Naive thymus-derived CD4-positive, alpha-beta T cell (primary cell): ENCODE results near the gene VPREB1. TPM values are rescaled to one million over a fixed set of nuclear protein-coding genes. Genes with fewer than 3 reads are reported as not detected.
A peak's percentile ranks its signal among the peaks of the same experiment; 100 is the strongest.

Experiments used
- ATAC-seq: fragments of 150-1000 bp; cut with Tn5 transposase; 2 replicates; pipeline ENCODE4 v1.10.0; 2021; ENCODE audit warnings: mild to moderate bottlenecking, moderate library complexity
- CTCF ChIA-PET: fragments of 350-600 bp; sonication (Branson Sonifier 250); formaldehyde crosslinking; loops from one replicate; lab custom pipeline; 2021; ENCODE audit warnings: antibody characterized with exemption; lab: Charles Lee
- POLR2A ChIA-PET: fragments of 350-600 bp; sonication (Branson Sonifier 250); formaldehyde crosslinking; loops from one replicate; lab custom pipeline; 2021; ENCODE audit warnings: antibody characterized with exemption, inconsistent platforms; lab: Charles Lee
- DNase-seq, 9 donors: peaks; one replicate each; pipeline versions ENCODE4 v3.0.0 to v3.0.0-alpha.2; 2020 to 2022; ENCODE audit warnings: mixed read lengths in 1 of 9
- H3K27ac ChIP-seq: one replicate; pipeline ENCODE4 v1.7.0; 2013; ENCODE audit warnings: mild to moderate bottlenecking, low read depth, low read length, moderate library complexity
- H3K27me3 ChIP-seq, 2 donors: one replicate each; pipeline ENCODE4 v1.7.0; 2013; ENCODE audit warnings: low read length in 2 of 2, mild to moderate bottlenecking in 2 of 2, moderate library complexity in 2 of 2; ENCODE audit not compliant: control insufficient read depth in 2 of 2, insufficient read depth in 2 of 2
- H3K36me3 ChIP-seq, 3 experiments: 1 replicate in 2 of 3; 2 replicates in 1 of 3; pipeline ENCODE4 v1.7.0; 2013; ENCODE audit warnings: low read length in 3 of 3, mild to moderate bottlenecking in 3 of 3, moderate library complexity in 1 of 3; ENCODE audit not compliant: insufficient read depth in 3 of 3, control insufficient read depth in 2 of 3
- H3K4me1 ChIP-seq, 2 donors: one replicate each; pipeline ENCODE4 v1.7.0; 2013; ENCODE audit warnings: low read length in 2 of 2, mild to moderate bottlenecking in 2 of 2, moderate library complexity in 1 of 2; ENCODE audit not compliant: control insufficient read depth in 2 of 2, insufficient read depth in 2 of 2
- H3K4me3 ChIP-seq: 2 replicates; pipeline ENCODE4 v1.7.0; 2013; ENCODE audit warnings: mild to moderate bottlenecking, low read length
- H3K9me3 ChIP-seq, 3 experiments: 1 replicate in 2 of 3; 2 replicates in 1 of 3; pipeline ENCODE4 v1.7.0; 2013; ENCODE audit warnings: low read length in 3 of 3; ENCODE audit not compliant: control insufficient read depth in 2 of 3
- H3K27ac Mint-ChIP-seq, 9 donors: one replicate each; pipeline ENCODE4 v1.8.0; 2020 to 2022; ENCODE audit warnings: mixed read lengths in 9 of 9, mild to moderate bottlenecking in 8 of 9, moderate library complexity in 5 of 9, inconsistent platforms in 2 of 9
- H3K27me3 Mint-ChIP-seq, 5 donors: one replicate each; pipeline ENCODE4 v1.8.0; 2021 to 2022; ENCODE audit warnings: mixed read lengths in 5 of 5, mild to moderate bottlenecking in 1 of 5
- H3K36me3 Mint-ChIP-seq, 5 donors: one replicate each; pipeline ENCODE4 v1.8.0; 2020 to 2022; ENCODE audit warnings: mixed read lengths in 5 of 5, mild to moderate bottlenecking in 3 of 5, inconsistent platforms in 1 of 5
- H3K4me1 Mint-ChIP-seq, 7 donors: one replicate each; pipeline ENCODE4 v1.8.0; 2020 to 2022; ENCODE audit warnings: mixed read lengths in 7 of 7, mild to moderate bottlenecking in 3 of 7, inconsistent platforms in 1 of 7
- H3K4me3 Mint-ChIP-seq, 10 donors: one replicate each; pipeline ENCODE4 v1.8.0; 2020 to 2022; ENCODE audit warnings: mild to moderate bottlenecking in 10 of 10, mixed read lengths in 10 of 10, moderate library complexity in 6 of 10, inconsistent platforms in 2 of 10
- H3K9me3 Mint-ChIP-seq, 11 donors: one replicate each; pipeline ENCODE4 v1.8.0; 2020 to 2022; ENCODE audit warnings: mixed read lengths in 11 of 11, mild to moderate bottlenecking in 4 of 11, inconsistent platforms in 1 of 11, moderate library complexity in 1 of 11
- intact Hi-C, 2 donors: fragments of 100-400 bp; cut with micrococcal nuclease; formaldehyde crosslinking; loops; one replicate each; pipeline ENCODE4 v1.15.1; 2023
- polyA plus RNA-seq, 2 donors: library from polyadenylated mRNA; unstranded; fragments of 300-500 nt; fragmentation: Illumina TruSeq; gene quantifications; one replicate each; pipeline ENCODE4 v1.2.3, GENCODE V29; 2021
- total RNA-seq, 6 experiments: library from RNA in 5 of 6; stranded (reverse) in 5 of 6; gene quantifications; 1 replicate in 5 of 6; 2 replicates in 1 of 6; pipeline ENCODE4 v1.2.3 and lab custom pipeline; 2021 to 2026

Gene VPREB1
- total and polyA plus RNA-seq, 7 experiments from 2014 or later = not detected

GRCh38 chr22:22230438-22230837 is 14.1 kb upstream of the VPREB1 start:
- no peak overlapping the region for H3K27ac Mint-ChIP-seq
- ChIA-PET CTCF (interaction anchor here (1.2 kb wide), 1 partner anchor 22 kb away, joined by 3 read pairs; no protein-coding TSS in a partner anchor), POLR2A (no interaction called here)
- ATAC-seq = no peak
- peaks cover 0 to 1% (median 0%) of the 10 kb centered on the region in 11 donors for H3K9me3 Mint-ChIP-seq
- no peaks in the 10 kb centered on the region for H3K36me3 Mint-ChIP-seq
- H3K4me1 ChIP-seq = no peaks in the 10 kb centered on the region
- intact Hi-C loops = no loop called here
- no peaks in the 10 kb centered on the region for H3K36me3 ChIP-seq
- H3K27ac ChIP-seq = no peak overlapping the region
- no peaks in the 10 kb centered on the region for H3K27me3 ChIP-seq
- H3K4me1 Mint-ChIP-seq = peaks cover 0 to 12% (median 0%) of the 10 kb centered on the region in 7 donors
- H3K4me3 ChIP-seq = no peak overlapping the region
- no peaks in the 10 kb centered on the region for H3K9me3 ChIP-seq
- no peak for DNase-seq
- H3K27me3 Mint-ChIP-seq = peaks cover 0 to 10% (median 7%) of the 10 kb centered on the region in 5 donors
- H3K4me3 Mint-ChIP-seq = no peak overlapping the region

GRCh38 chr22:22233081-22233480 is 11.5 kb upstream of the VPREB1 start:
- ATAC-seq = no peak
- H3K4me1 ChIP-seq = no peaks in the 10 kb centered on the region
- H3K36me3 ChIP-seq = no peaks in the 10 kb centered on the region
- Mint-ChIP-seq H3K9me3 (peaks cover 0 to 1% (median 0%) of the 10 kb centered on the region in 11 donors), H3K36me3 (no peaks in the 10 kb centered on the region), H3K4me1 (peaks cover 0 to 15% (median 0%) of the 10 kb centered on the region in 7 donors), H3K27ac (no peak overlapping the region), H3K27me3 (peaks cover 0 to 10% (median 7%) of the 10 kb centered on the region in 5 donors), H3K4me3 (no peak overlapping the region)
- DNase-seq = no peak
- no peaks in the 10 kb centered on the region for H3K27me3 ChIP-seq
- no peak overlapping the region for H3K27ac ChIP-seq
- no peaks in the 10 kb centered on the region for H3K9me3 ChIP-seq
- ChIA-PET CTCF (interaction anchor here (2.2 to 6.1 kb wide), 2 partner anchors 25 to 31 kb away, joined by 15 to 42 read pairs; no protein-coding TSS in a partner anchor), POLR2A (no interaction called here)
- H3K4me3 ChIP-seq = no peak overlapping the region
- intact Hi-C loops = no loop called here

- peak; percentile 38 for ATAC-seq
- intact Hi-C loops = loop anchor here (1.0 kb wide), 2 partner anchors 27 to 79 kb away; no protein-coding TSS in a partner anchor
- H3K27ac Mint-ChIP-seq = peak overlapping the region in 1 of 9 donors; percentile 15
These were observed 9.0 kb upstream of the VPREB1 start for GRCh38 chr22:22235558-22235957.

GRCh38 chr22:22237521-22237920 is 7.1 kb upstream of the VPREB1 start:
- no peak for DNase-seq
- H3K27ac Mint-ChIP-seq = no peak overlapping the region
- CTCF ChIA-PET = interaction anchor here (6.1 kb wide), 1 partner anchor 29 kb away, joined by 42 read pairs; no protein-coding TSS in a partner anchor
- peaks cover 0 to 3% (median 0%) of the 10 kb centered on the region in 5 donors for H3K36me3 Mint-ChIP-seq
- POLR2A ChIA-PET = no interaction called here
- peaks cover 0 to 15% (median 0%) of the 10 kb centered on the region in 7 donors for H3K4me1 Mint-ChIP-seq
- H3K9me3 ChIP-seq = no peaks in the 10 kb centered on the region
- no peak overlapping the region for H3K4me3 Mint-ChIP-seq
- H3K27me3 ChIP-seq = no peaks in the 10 kb centered on the region
- peaks cover 0 to 1% (median 0%) of the 10 kb centered on the region in 11 donors for H3K9me3 Mint-ChIP-seq
- H3K4me1 ChIP-seq = no peaks in the 10 kb centered on the region
- no peak overlapping the region for H3K4me3 ChIP-seq
- H3K36me3 ChIP-seq = no peaks in the 10 kb centered on the region
- no peak for ATAC-seq
- H3K27ac ChIP-seq = no peak overlapping the region
- peaks cover 9 to 15% (median 11%) of the 10 kb centered on the region in 5 donors for H3K27me3 Mint-ChIP-seq
- intact Hi-C loops = no loop called here

More at GRCh38 chr22:22235558-22235957, 9.0 kb upstream of the VPREB1 start:
- ChIA-PET POLR2A (interaction anchor here (0.9 kb wide), 1 partner anchor 28 kb away, joined by 4 read pairs; no protein-coding TSS in a partner anchor), CTCF (interaction anchor here (1.3 to 6.1 kb wide), 4 partner anchors 27 to 52 kb away, joined by 4 to 42 read pairs (median 8); no protein-coding TSS in a partner anchor)
- Mint-ChIP-seq H3K36me3 (no peaks in the 10 kb centered on the region), H3K4me1 (peaks cover 0 to 15% (median 0%) of the 10 kb centered on the region in 7 donors), H3K9me3 (peaks cover 0 to 1% (median 0%) of the 10 kb centered on the region in 11 donors), H3K27me3 (peaks cover 0 to 7% (median 4%) of the 10 kb centered on the region in 5 donors), H3K4me3 (no peak overlapping the region)
- H3K27ac ChIP-seq = no peak overlapping the region
- H3K36me3 ChIP-seq = no peaks in the 10 kb centered on the region
- H3K4me3 ChIP-seq = no peak overlapping the region
- peak in 7 of 9 donors; percentile 18 to 53 (median 21) for DNase-seq
- H3K4me1 ChIP-seq = no peaks in the 10 kb centered on the region
- H3K9me3 ChIP-seq = no peaks in the 10 kb centered on the region
- no peaks in the 10 kb centered on the region for H3K27me3 ChIP-seq

- no peaks in the 10 kb centered on the region for H3K4me1 ChIP-seq
- Mint-ChIP-seq H3K4me1 (peaks cover 0 to 9% (median under 1%) of the 10 kb centered on the region in 7 donors), H3K4me3 (no peak overlapping the region), H3K9me3 (no peaks in the 10 kb centered on the region), H3K36me3 (peaks cover 0 to 3% (median 0%) of the 10 kb centered on the region in 5 donors), H3K27ac (no peak overlapping the region), H3K27me3 (peaks cover 13 to 28% (median 21%) of the 10 kb centered on the region in 5 donors)
- H3K9me3 ChIP-seq = no peaks in the 10 kb centered on the region
- ATAC-seq (no peak), DNase-seq (no peak)
- POLR2A ChIA-PET = no interaction called here
- CTCF ChIA-PET = interaction anchor here (1.1 kb wide), 1 partner anchor 38 kb away, joined by 3 read pairs; no protein-coding TSS in a partner anchor
- no peak overlapping the region for H3K27ac ChIP-seq
- no peaks in the 10 kb centered on the region for H3K36me3 ChIP-seq
- H3K4me3 ChIP-seq = no peak overlapping the region
- no peaks in the 10 kb centered on the region for H3K27me3 ChIP-seq
- intact Hi-C loops = no loop called here
These were observed 5.2 kb upstream of the VPREB1 start for GRCh38 chr22:22239311-22239939.

GRCh38 chr22:22241554-22241898 is 3.1 kb upstream of the VPREB1 start:
- Mint-ChIP-seq H3K27ac (peak overlapping the region in 1 of 9 donors; percentile 20), H3K27me3 (peaks cover 13 to 35% (median 21%) of the 10 kb centered on the region in 5 donors), H3K4me3 (no peak overlapping the region), H3K36me3 (peaks cover 0 to 3% (median 0%) of the 10 kb centered on the region in 5 donors), H3K4me1 (peaks cover 0 to 3% (median 0%) of the 10 kb centered on the region in 7 donors), H3K9me3 (peaks cover 0 to 2% (median 0%) of the 10 kb centered on the region in 11 donors)
- ATAC-seq (no peak), DNase-seq (no peak)
- CTCF ChIA-PET = no interaction called here
- H3K36me3 ChIP-seq = no peaks in the 10 kb centered on the region
- no peaks in the 10 kb centered on the region for H3K4me1 ChIP-seq
- intact Hi-C loops = no loop called here
- no peak overlapping the region for H3K4me3 ChIP-seq
- H3K27me3 ChIP-seq = no peaks in the 10 kb centered on the region
- POLR2A ChIA-PET = no interaction called here
- H3K9me3 ChIP-seq = no peaks in the 10 kb centered on the region
- no peak overlapping the region for H3K27ac ChIP-seq
